Measurements from ENCODE around the gene CXCL3. TPM values are rescaled to one million over a fixed set of nuclear protein-coding genes. Genes with fewer than 3 reads are reported as not detected.

Gene CXCL3
- total RNA-seq, 5 donors from 2014 or later (not counting 1 experiment from before 2014, with no cell fraction given) = 0.32 to 0.35 TPM; not detected in 3

DNA sequence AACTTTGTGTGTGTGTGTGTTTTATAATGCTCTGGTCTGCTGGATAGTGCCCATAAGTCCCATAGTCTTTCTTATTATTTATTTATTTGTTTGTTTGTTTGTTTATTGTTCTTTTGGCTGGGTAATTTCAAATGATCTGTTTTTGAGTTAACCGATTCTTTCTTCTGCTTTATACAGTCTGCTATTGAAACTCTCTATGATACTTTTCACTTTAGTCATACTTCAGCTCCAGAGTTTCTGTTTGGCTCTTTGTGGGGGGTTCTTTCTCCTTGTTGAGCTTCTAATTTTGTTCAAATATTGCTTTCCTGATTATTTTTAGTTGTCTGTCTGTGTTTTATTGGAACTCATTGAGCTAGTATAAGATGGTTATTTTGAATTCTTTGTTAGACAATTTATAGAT lies 10.0 kb downstream of the CXCL3 start:
- Histone ChIP-seq H3K4me3 (ENCODE audit: control insufficient read depth in 1 of 2, extremely low read depth in 1 of 2, low read length in 1 of 2) (no peak overlapping the region), H3K9me3 (no peaks in the 10 kb centered on the region), H3K27ac (ENCODE audit: low read length) (no peak overlapping the region), H3K27me3 (replicated peaks in 1 of 2; ENCODE audit: control insufficient read depth in 2 of 2, extremely low read depth in 1 of 2, insufficient read depth in 2 of 2, low read length in 1 of 2) (peaks cover 0 to 2% of the 10 kb centered on the region in 2 experiments), H3K4me1 (ENCODE audit: control insufficient read depth in 1 of 2, extremely low read depth in 1 of 2, insufficient read depth in 2 of 2, low read length in 2 of 2) (no peaks in the 10 kb centered on the region), H3K36me3 (ENCODE audit: control insufficient read depth in 2 of 2, extremely low read depth in 1 of 2, insufficient read depth in 1 of 2, low read length in 1 of 2) (no peaks in the 10 kb centered on the region)
- Mint-ChIP-seq H3K4me3 (no peak overlapping the region), H3K36me3 (no peaks in the 10 kb centered on the region), H3K27me3 (peaks cover 3 to 7% of the 10 kb centered on the region in 2 donors), H3K27ac (no peak overlapping the region), H3K9me3 (peaks cover 3 to 15% (median 3%) of the 10 kb centered on the region in 3 donors), H3K4me1 (no peaks in the 10 kb centered on the region)
- POLR2A ChIA-PET = no interaction called here
- no peak for ATAC-seq (replicated peaks in 1 of 4)
- DNase-seq = no peak
- WGBS (ENCODE audit: insufficient coverage) = no CpG with 5 or more reads among the region's 1 CpG
- CTCF ChIA-PET = interaction anchor here in 1 of 2 donors (0.9 kb wide), 1 partner anchor 8 kb away, joined by 5 read pairs; no protein-coding TSS in a partner anchor

DNA sequence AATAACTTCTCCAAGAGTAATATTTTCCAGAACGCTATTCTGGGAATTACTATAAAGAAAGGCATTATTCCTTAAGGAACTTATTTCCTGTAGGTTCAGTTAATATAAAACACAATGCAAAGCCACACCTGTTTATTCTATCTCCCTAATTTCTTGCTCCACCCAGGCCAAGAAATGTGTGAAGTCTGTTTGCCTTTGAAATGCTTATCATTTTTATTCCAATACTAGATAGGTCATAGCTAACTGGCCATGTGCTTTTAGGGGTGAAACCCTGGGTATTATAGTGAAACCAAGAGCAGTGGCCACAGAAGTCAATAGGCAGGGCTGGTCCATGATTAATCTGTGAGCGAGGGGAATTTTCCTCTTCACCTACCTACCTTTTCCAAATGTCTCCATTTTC lies 14.8 kb downstream of the CXCL3 start:
- no peaks in the 10 kb centered on the region for H3K4me1 ChIP-seq (ENCODE audit: control insufficient read depth in 1 of 2, extremely low read depth in 1 of 2, insufficient read depth in 2 of 2, low read length in 2 of 2)
- Mint-ChIP-seq H3K36me3 (no peaks in the 10 kb centered on the region), H3K27ac (no peak overlapping the region), H3K9me3 (peaks cover under 1 to 19% (median 3%) of the 10 kb centered on the region in 3 donors), H3K4me3 (no peak overlapping the region), H3K4me1 (peaks cover 0 to 2% (median 0%) of the 10 kb centered on the region in 3 donors), H3K27me3 (peaks cover 0 to 3% of the 10 kb centered on the region in 2 donors)
- H3K27ac ChIP-seq (ENCODE audit: low read length) = no peak overlapping the region
- no peaks in the 10 kb centered on the region for H3K27me3 ChIP-seq (replicated peaks in 1 of 2; ENCODE audit: control insufficient read depth in 2 of 2, extremely low read depth in 1 of 2, insufficient read depth in 2 of 2, low read length in 1 of 2)
- no peaks in the 10 kb centered on the region for H3K36me3 ChIP-seq (ENCODE audit: control insufficient read depth in 2 of 2, extremely low read depth in 1 of 2, insufficient read depth in 1 of 2, low read length in 1 of 2)
- POLR2A ChIA-PET = no interaction called here
- no peak for DNase-seq
- WGBS (ENCODE audit: insufficient coverage) = 100% methylated on average over 1 of the region's 2 CpGs
- H3K4me3 ChIP-seq (ENCODE audit: control insufficient read depth in 1 of 2, extremely low read depth in 1 of 2, low read length in 1 of 2) = no peak overlapping the region
- no peak for ATAC-seq (replicated peaks in 1 of 4)
- CTCF ChIA-PET = no interaction called here
- H3K9me3 ChIP-seq = no peaks in the 10 kb centered on the region

DNA sequence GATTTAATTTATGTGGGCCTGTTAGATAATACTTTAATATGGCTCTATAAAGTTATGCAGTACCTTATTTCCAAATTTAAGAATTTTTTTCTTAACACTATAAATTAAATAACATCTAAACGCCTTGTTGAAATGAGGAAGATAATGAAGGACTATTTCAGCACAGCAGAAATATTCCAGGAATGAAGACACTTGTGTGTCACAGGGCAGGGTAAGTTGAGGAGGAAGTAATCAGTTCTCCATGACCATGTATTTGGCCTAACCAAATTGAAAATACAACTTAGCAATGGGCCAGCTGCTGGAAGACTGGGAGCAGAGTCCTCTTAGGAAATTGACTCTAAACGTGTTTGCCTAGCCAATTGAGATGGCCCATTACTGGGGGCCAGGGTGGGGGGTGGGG lies 16.9 kb downstream of the CXCL3 start:
- no peak overlapping the region for H3K27ac Mint-ChIP-seq
- Histone ChIP-seq H3K36me3 (ENCODE audit: control insufficient read depth in 2 of 2, extremely low read depth in 1 of 2, insufficient read depth in 1 of 2, low read length in 1 of 2) (no peaks in the 10 kb centered on the region), H3K4me1 (ENCODE audit: control insufficient read depth in 1 of 2, extremely low read depth in 1 of 2, insufficient read depth in 2 of 2, low read length in 2 of 2) (peaks cover 0 to 3% of the 10 kb centered on the region in 2 experiments), H3K9me3 (no peaks in the 10 kb centered on the region), H3K4me3 (ENCODE audit: control insufficient read depth in 1 of 2, extremely low read depth in 1 of 2, low read length in 1 of 2) (no peak overlapping the region), H3K27ac (ENCODE audit: low read length) (no peak overlapping the region), H3K27me3 (replicated peaks in 1 of 2; ENCODE audit: control insufficient read depth in 2 of 2, extremely low read depth in 1 of 2, insufficient read depth in 2 of 2, low read length in 1 of 2) (no peaks in the 10 kb centered on the region)
- ChIA-PET CTCF (no interaction called here), POLR2A (no interaction called here)
- H3K9me3 Mint-ChIP-seq = peaks cover 0 to 15% (median 0%) of the 10 kb centered on the region in 3 donors
- no peak overlapping the region for H3K4me3 Mint-ChIP-seq
- ATAC-seq (replicated peaks in 1 of 4) (no peak), DNase-seq (no peak)
- WGBS (ENCODE audit: insufficient coverage) = no CpG with 5 or more reads among the region's 2 CpGs
- no peaks in the 10 kb centered on the region for H3K36me3 Mint-ChIP-seq
- H3K4me1 Mint-ChIP-seq = peaks cover 0 to 3% (median 1%) of the 10 kb centered on the region in 3 donors
- H3K27me3 Mint-ChIP-seq = no peaks in the 10 kb centered on the region

DNA sequence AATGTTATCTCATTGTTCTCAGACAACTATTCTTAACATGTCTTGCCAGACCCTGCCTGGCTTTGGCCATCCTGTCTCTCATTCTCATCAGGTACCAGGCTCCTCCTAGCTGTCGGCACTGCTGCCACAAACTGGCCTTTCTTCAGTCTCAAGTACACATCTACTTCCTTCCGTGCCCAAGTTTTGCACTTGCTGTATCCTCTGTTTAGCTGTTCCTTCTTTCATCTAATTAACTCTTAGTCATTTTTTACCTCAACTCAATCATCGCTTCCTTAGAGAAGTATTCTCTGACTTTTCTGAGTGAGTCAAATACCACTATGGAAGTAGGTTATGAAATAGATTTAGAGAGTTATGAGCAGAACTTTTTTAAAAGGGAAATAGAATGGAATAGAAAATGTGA lies 19.7 kb downstream of the CXCL3 start:
- no peak overlapping the region for H3K27ac ChIP-seq (ENCODE audit: low read length)
- DNase-seq (no peak), ATAC-seq (replicated peaks in 1 of 4) (no peak)
- H3K27me3 ChIP-seq (replicated peaks in 1 of 2; ENCODE audit: control insufficient read depth in 2 of 2, extremely low read depth in 1 of 2, insufficient read depth in 2 of 2, low read length in 1 of 2) = no peaks in the 10 kb centered on the region
- POLR2A ChIA-PET = no interaction called here
- H3K4me1 ChIP-seq (ENCODE audit: control insufficient read depth in 1 of 2, extremely low read depth in 1 of 2, insufficient read depth in 2 of 2, low read length in 2 of 2) = peaks cover 0 to 13% of the 10 kb centered on the region in 2 experiments
- no peaks in the 10 kb centered on the region for H3K36me3 ChIP-seq (ENCODE audit: control insufficient read depth in 2 of 2, extremely low read depth in 1 of 2, insufficient read depth in 1 of 2, low read length in 1 of 2)
- Mint-ChIP-seq H3K27ac (no peak overlapping the region), H3K27me3 (no peaks in the 10 kb centered on the region), H3K4me3 (no peak overlapping the region), H3K9me3 (peaks cover 0 to 6% (median 4%) of the 10 kb centered on the region in 3 donors), H3K36me3 (no peaks in the 10 kb centered on the region), H3K4me1 (peaks cover 0 to 7% (median 3%) of the 10 kb centered on the region in 3 donors)
- H3K9me3 ChIP-seq = no peaks in the 10 kb centered on the region
- CTCF ChIA-PET = no interaction called here
- 11% methylated on average over 1 of the region's 3 CpGs for WGBS (ENCODE audit: insufficient coverage)
- H3K4me3 ChIP-seq (ENCODE audit: control insufficient read depth in 1 of 2, extremely low read depth in 1 of 2, low read length in 1 of 2) = no peak overlapping the region

DNA sequence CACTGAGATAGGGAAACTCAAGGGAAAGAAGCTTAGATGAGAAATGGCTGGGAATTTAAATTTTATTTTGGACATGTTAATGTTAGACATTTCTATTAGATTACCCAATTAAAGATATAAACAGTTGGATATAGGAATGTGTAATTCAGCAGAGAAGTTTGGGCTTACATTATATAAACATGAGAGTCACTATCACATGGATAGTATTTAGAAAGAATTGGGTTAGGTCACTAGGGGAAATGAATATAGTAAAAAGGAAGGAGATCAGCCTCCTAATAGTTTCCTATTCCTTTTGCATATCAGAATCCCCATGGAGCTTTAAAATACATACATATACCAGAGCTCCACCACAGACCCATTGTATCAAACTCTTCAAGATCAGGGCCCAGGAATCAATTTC lies 20.4 kb downstream of the CXCL3 start:
- H3K4me3 ChIP-seq (ENCODE audit: control insufficient read depth in 1 of 2, extremely low read depth in 1 of 2, low read length in 1 of 2) = no peak overlapping the region
- ChIA-PET CTCF (no interaction called here), POLR2A (no interaction called here)
- ATAC-seq (replicated peaks in 1 of 4) (no peak), DNase-seq (no peak)
- H3K4me1 ChIP-seq (ENCODE audit: control insufficient read depth in 1 of 2, extremely low read depth in 1 of 2, insufficient read depth in 2 of 2, low read length in 2 of 2) = peaks cover 0 to 13% of the 10 kb centered on the region in 2 experiments
- Mint-ChIP-seq H3K36me3 (no peaks in the 10 kb centered on the region), H3K4me1 (peaks cover 0 to 7% (median 3%) of the 10 kb centered on the region in 3 donors), H3K27ac (no peak overlapping the region), H3K9me3 (peaks cover 0 to 6% (median 4%) of the 10 kb centered on the region in 3 donors), H3K4me3 (no peak overlapping the region), H3K27me3 (no peaks in the 10 kb centered on the region)
- H3K36me3 ChIP-seq (ENCODE audit: control insufficient read depth in 2 of 2, extremely low read depth in 1 of 2, insufficient read depth in 1 of 2, low read length in 1 of 2) = no peaks in the 10 kb centered on the region
- no peak overlapping the region for H3K27ac ChIP-seq (ENCODE audit: low read length)
- no peaks in the 10 kb centered on the region for H3K27me3 ChIP-seq (replicated peaks in 1 of 2; ENCODE audit: control insufficient read depth in 2 of 2, extremely low read depth in 1 of 2, insufficient read depth in 2 of 2, low read length in 1 of 2)
- no peaks in the 10 kb centered on the region for H3K9me3 ChIP-seq

DNA sequence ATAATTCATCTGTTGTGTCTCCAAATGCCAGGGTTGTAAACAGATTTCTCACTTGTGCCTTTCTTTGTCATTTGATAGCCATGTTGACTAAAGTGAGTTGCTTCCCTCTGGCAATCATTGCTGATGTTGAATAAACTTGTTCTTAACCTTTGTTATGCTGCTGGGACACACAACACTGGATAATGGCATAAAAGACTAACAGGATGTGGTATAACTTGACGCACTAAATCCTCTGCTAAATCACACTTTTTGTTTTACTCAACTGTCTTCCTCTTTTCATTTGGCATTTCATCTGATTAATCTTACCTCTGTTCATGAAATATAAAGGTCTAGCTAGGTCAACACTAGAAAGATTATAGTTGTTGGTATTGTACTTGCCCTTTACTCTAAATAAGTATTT lies 22.4 kb downstream of the CXCL3 start:
- Histone ChIP-seq H3K36me3 (ENCODE audit: control insufficient read depth in 2 of 2, extremely low read depth in 1 of 2, insufficient read depth in 1 of 2, low read length in 1 of 2) (no peaks in the 10 kb centered on the region), H3K27ac (ENCODE audit: low read length) (no peak overlapping the region), H3K9me3 (no peaks in the 10 kb centered on the region), H3K27me3 (replicated peaks in 1 of 2; ENCODE audit: control insufficient read depth in 2 of 2, extremely low read depth in 1 of 2, insufficient read depth in 2 of 2, low read length in 1 of 2) (no peaks in the 10 kb centered on the region), H3K4me1 (ENCODE audit: control insufficient read depth in 1 of 2, extremely low read depth in 1 of 2, insufficient read depth in 2 of 2, low read length in 2 of 2) (peaks cover 0 to 13% of the 10 kb centered on the region in 2 experiments), H3K4me3 (ENCODE audit: control insufficient read depth in 1 of 2, extremely low read depth in 1 of 2, low read length in 1 of 2) (no peak overlapping the region)
- no CpG with 5 or more reads among the region's 1 CpG for WGBS (ENCODE audit: insufficient coverage)
- CTCF ChIA-PET = interaction anchor here in 1 of 2 donors (1.3 kb wide), 1 partner anchor 23 kb away, joined by 3 read pairs; no protein-coding TSS in a partner anchor
- Mint-ChIP-seq H3K27ac (no peak overlapping the region), H3K4me3 (no peak overlapping the region), H3K4me1 (peaks cover 0 to 7% (median 3%) of the 10 kb centered on the region in 3 donors), H3K36me3 (no peaks in the 10 kb centered on the region), H3K27me3 (no peaks in the 10 kb centered on the region), H3K9me3 (peaks cover 0 to 4% (median 2%) of the 10 kb centered on the region in 3 donors)
- ATAC-seq (replicated peaks in 1 of 4) = peak in 1 of 4 experiments; percentile 83
- peak in 1 of 35 experiments; percentile 10 for DNase-seq
- POLR2A ChIA-PET = interaction anchor here in 1 of 2 donors (0.6 kb wide), 1 partner anchor 16 kb away, joined by 4 read pairs; no protein-coding TSS in a partner anchor

Data from T-cell (primary cell).